Calu3 (cell line): ENCODE results near the gene MAGEF1. TPM values are rescaled to one million over a fixed set of nuclear protein-coding genes. Genes with fewer than 3 reads are reported as not detected.

Experiments used
- BruUV-seq: library from RNA; stranded (reverse); fragments of 400-500 nt; replicated peaks from 2 replicates; lab custom pipeline; 2021; lab: Mats Ljungman, UMichigan
- CTCF ChIA-PET: fragments of 300-600 bp; sonication (Branson Sonifier 250); formaldehyde crosslinking; loops from one replicate; lab custom pipeline; 2022; ENCODE audit warnings: antibody characterized with exemption; lab: Charles Lee
- DNase-seq: peaks from one replicate; pipeline ENCODE4 v3.0.0; 2022
- H3K27ac Mint-ChIP-seq: one replicate; pipeline ENCODE4 v1.8.0; 2022; ENCODE audit warnings: mixed read lengths; ENCODE audit not compliant: unreplicated experiment
- H3K27me3 Mint-ChIP-seq: one replicate; pipeline ENCODE4 v1.8.0; 2022; ENCODE audit warnings: mixed read lengths; ENCODE audit not compliant: unreplicated experiment
- H3K36me3 Mint-ChIP-seq: one replicate; pipeline ENCODE4 v1.8.0; 2022; ENCODE audit warnings: mild to moderate bottlenecking, moderate library complexity, mixed read lengths; ENCODE audit not compliant: insufficient read depth, unreplicated experiment
- H3K4me1 Mint-ChIP-seq: one replicate; pipeline ENCODE4 v1.8.0; 2022; ENCODE audit warnings: mild to moderate bottlenecking, low read depth, mixed read lengths; ENCODE audit not compliant: unreplicated experiment
- H3K4me3 Mint-ChIP-seq: one replicate; pipeline ENCODE4 v1.8.0; 2022; ENCODE audit warnings: mild to moderate bottlenecking, low read depth, moderate library complexity, mixed read lengths; ENCODE audit not compliant: unreplicated experiment
- H3K9me3 Mint-ChIP-seq: one replicate; pipeline ENCODE4 v1.8.0; 2022; ENCODE audit warnings: low read depth, mixed read lengths; ENCODE audit not compliant: unreplicated experiment
- intact Hi-C: fragments of 100-400 bp; cut with micrococcal nuclease; formaldehyde crosslinking; loops from one replicate; pipeline ENCODE4 v1.10.0; 2022; ENCODE audit not compliant: unreplicated experiment
- total RNA-seq: library from RNA; stranded (reverse); gene quantifications from 2 replicates; pipeline ENCODE4 v1.2.3, GENCODE V29; 2022
- TF ChIP-seq, protein P1 (sequence below): fragments of 200-600 bp; IDR thresholded peaks from one replicate; pipeline ENCODE4 v1.8.0; 2022; ENCODE audit warnings: antibody characterized with exemption; ENCODE audit not compliant: unreplicated experiment

Gene MAGEF1
- total RNA-seq, 1 experiment from 2014 or later: 57.9 TPM

DNA sequence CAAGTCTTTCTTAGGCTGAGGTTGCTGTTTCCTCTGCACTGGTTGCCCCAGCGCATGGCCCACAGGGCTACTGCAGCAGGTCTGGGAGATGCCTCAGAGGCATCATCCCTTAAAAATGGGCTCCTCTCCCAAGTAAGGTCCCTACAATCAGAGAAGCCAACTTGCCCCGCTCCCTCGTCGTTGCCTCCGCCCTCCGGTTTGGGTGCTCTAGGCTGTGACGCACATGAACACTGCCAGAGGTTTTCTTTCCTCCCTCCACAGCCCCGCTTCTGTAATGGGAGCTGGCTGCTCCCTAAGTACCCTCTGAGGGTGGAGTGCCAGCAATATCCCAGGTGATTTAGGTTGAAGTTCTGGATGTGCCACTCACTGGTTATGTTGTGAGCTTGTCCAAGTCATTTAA lies 14.0 kb downstream of the MAGEF1 start:
- intact Hi-C loops: no loop called here
- Mint-ChIP-seq H3K27ac (no peak overlapping the region), H3K27me3 (peaks cover 48% of the 10 kb centered on the region), H3K4me3 (no peak overlapping the region), H3K36me3 (no peaks in the 10 kb centered on the region), H3K4me1 (no peaks in the 10 kb centered on the region), H3K9me3 (no peaks in the 10 kb centered on the region)
- DNase-seq: no peak
- CTCF ChIA-PET: interaction anchor here (0.7 kb wide), 1 partner anchor 20 kb away, joined by 3 read pairs; no protein-coding TSS in a partner anchor
- BruUV-seq: no TSS peak
- TF ChIP-seq, protein P1, sequence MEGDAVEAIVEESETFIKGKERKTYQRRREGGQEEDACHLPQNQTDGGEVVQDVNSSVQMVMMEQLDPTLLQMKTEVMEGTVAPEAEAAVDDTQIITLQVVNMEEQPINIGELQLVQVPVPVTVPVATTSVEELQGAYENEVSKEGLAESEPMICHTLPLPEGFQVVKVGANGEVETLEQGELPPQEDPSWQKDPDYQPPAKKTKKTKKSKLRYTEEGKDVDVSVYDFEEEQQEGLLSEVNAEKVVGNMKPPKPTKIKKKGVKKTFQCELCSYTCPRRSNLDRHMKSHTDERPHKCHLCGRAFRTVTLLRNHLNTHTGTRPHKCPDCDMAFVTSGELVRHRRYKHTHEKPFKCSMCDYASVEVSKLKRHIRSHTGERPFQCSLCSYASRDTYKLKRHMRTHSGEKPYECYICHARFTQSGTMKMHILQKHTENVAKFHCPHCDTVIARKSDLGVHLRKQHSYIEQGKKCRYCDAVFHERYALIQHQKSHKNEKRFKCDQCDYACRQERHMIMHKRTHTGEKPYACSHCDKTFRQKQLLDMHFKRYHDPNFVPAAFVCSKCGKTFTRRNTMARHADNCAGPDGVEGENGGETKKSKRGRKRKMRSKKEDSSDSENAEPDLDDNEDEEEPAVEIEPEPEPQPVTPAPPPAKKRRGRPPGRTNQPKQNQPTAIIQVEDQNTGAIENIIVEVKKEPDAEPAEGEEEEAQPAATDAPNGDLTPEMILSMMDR: no peak

DNA sequence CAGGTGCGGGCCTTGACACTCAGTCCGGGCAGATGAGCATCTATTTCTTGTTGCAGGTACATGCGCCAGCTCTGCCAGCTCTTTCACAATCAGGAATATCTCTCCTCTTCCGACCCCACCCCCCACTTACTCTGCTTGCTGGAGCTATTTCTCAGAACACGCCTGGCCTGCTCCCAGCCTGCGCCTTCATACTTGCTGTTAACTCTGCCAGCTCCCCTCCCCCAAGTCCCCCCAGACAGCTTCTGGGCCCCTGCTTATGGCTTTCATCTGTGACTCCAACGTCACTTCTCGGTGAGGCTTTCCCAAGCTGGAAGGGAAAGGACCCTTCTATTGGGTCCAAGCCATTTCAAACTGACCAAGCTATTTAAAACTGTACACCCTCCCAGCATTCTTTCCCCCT lies 15.2 kb downstream of the MAGEF1 start:
- CTCF ChIA-PET: interaction anchor here (0.6 to 0.7 kb wide), 3 partner anchors 8 to 1847 kb away, joined by 3 to 5 read pairs (median 3); no protein-coding TSS in a partner anchor
- BruUV-seq: no TSS peak
- peaks cover 57% of the 10 kb centered on the region for H3K27me3 Mint-ChIP-seq
- no peaks in the 10 kb centered on the region for H3K9me3 Mint-ChIP-seq
- H3K4me1 Mint-ChIP-seq: no peaks in the 10 kb centered on the region
- H3K36me3 Mint-ChIP-seq: no peaks in the 10 kb centered on the region
- no peak overlapping the region for H3K4me3 Mint-ChIP-seq
- H3K27ac Mint-ChIP-seq: no peak overlapping the region
- TF ChIP-seq, protein P1: no peak
- DNase-seq: no peak
- intact Hi-C loops: no loop called here

DNA sequence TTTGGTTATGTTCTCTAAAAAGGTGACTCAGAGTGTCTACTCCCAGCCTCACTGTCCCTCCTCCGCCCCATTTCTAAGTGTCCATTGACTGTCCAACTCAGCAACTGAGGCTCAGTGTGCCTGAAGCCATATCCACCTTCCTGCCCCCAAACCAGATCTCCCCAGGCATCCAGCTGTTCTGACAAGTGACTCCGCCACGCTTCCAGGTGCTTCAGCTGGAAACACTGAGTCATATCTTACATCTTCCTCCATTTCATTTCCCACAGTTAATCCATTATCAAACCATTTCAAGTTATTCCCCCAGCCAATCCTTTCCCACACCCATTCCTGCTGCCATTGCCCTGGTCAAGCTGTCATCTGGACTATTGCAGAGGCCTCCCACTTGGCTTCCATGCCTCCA lies 17.1 kb downstream of the MAGEF1 start:
- DNase-seq: no peak
- Mint-ChIP-seq H3K27ac (no peak overlapping the region), H3K9me3 (no peaks in the 10 kb centered on the region), H3K4me1 (no peaks in the 10 kb centered on the region), H3K4me3 (no peak overlapping the region), H3K27me3 (peaks cover 73% of the 10 kb centered on the region), H3K36me3 (peaks cover 4% of the 10 kb centered on the region)
- intact Hi-C loops: no loop called here
- BruUV-seq: no TSS peak
- TF ChIP-seq, protein P1: no peak
- CTCF ChIA-PET: no interaction called here

DNA sequence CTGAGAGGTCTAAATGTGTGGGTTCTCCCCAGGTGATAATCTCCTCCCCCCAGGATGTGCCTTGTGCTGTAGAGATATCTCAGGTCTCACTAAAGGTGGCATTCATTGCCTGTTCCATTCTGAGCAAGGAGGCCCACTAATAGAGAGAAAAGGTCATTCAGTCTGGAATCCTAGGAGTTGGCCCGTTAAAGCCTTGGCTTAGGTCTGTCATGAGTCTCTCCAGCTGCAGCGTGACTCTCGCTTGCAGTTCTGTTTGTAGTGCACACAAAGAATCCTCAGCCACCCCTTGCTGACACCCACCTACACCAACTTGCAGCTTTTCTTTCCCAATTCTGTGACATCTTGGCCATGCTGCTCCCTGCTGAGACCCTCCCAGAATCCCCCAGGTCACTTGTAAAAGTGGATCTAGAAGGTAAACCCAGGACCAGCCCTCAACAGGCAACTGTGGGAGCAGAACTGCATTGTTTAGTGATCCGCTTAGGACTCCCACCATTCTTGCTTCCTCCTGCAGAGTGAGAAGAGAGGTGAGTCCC lies 17.7 kb downstream of the MAGEF1 start:
- no peak overlapping the region for H3K27ac Mint-ChIP-seq
- intact Hi-C loops: no loop called here
- CTCF ChIA-PET: no interaction called here
- no TSS peak for BruUV-seq
- no peaks in the 10 kb centered on the region for H3K4me1 Mint-ChIP-seq
- no peak for DNase-seq
- peaks cover 4% of the 10 kb centered on the region for H3K36me3 Mint-ChIP-seq
- H3K9me3 Mint-ChIP-seq: no peaks in the 10 kb centered on the region
- peaks cover 75% of the 10 kb centered on the region for H3K27me3 Mint-ChIP-seq
- TF ChIP-seq, protein P1: no peak
- no peak overlapping the region for H3K4me3 Mint-ChIP-seq
